Measurements from ENCODE around the gene MRPL49. TPM values are rescaled to one million over a fixed set of nuclear protein-coding genes. Genes with fewer than 3 reads are reported as not detected.

MRPL49 gene
- total and polyA plus RNA-seq, 2 of the 13 experiments (the other 11 are each of a cell fraction or from before 2014, with no cell fraction given): 39.2 to 53.3 TPM

DNA sequence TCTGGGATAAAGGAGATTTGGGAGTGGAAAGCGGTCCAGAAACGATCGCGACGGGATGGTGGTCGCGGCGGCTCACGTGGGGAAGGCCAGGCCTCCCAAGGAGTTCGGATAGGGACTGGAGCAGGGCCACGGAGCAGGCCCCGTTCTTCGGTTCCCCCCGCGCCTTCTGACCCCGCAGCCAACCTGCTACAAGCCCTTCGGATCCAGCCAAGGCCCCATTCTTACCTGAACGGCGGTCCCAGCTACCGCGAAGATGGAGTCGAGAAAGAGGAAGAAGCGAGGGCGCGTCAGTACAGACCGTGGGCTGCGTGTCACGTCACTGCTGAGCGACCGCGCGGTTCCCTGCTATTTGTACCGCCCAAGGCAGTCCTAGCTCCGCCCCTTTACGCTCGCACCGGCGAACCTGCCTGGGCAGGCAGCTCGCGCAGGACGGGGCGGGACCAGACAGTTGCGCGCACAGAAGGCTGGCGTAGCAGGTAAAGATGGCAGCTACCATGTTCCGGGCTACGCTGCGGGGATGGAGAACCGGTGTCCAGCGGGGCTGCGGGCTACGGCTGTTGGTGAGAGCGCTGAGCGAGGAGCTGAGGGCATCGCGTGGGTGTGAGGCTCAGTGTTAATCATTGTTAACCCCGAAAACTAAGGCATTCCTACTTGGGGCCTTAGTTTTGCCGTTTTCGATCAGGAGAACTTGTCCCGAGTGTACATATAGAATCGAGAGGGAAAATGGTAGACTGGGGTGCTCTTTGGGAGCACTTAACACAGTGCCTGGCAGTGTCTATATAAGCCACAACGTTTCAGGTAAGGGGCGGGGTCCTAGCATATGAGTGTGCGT is at the start of gene MRPL49, which contains the start of gene FAU (continued):
- TF ChIP-seq HOXD1 (CRISPR knock-in tag; IDR thresholded peaks at IDR 0.05) (no peak; the same call in 1 of the 2 replicates), MYPOP (CRISPR knock-in tag; IDR thresholded peaks at IDR 0.05) (no peak; the same call in 1 of the 2 replicates), CBX5 (CRISPR knock-in tag; IDR thresholded peaks at IDR 0.05; ENCODE audit: borderline replicate concordance) (no peak), EZH2 (conservative IDR thresholded peaks at IDR 0.05; ENCODE audit: low read depth, low read length) (no peak), ZNF44 (CRISPR knock-in tag; IDR thresholded peaks at IDR 0.05) (no peak), GTF3A (CRISPR knock-in tag; conservative IDR thresholded peaks at IDR 0.05) (0 out of 2 replicates have a peak, but pooled peaks have one; percentile 37), ZNF749 (CRISPR knock-in tag; IDR thresholded peaks at IDR 0.05; ENCODE audit: borderline replicate concordance) (no peak; the same call in 1 of the 2 replicates), IRF1 (CRISPR knock-in tag; IDR thresholded peaks at IDR 0.05; ENCODE audit: low read depth) (no peak), ZNF10 (CRISPR knock-in tag; IDR thresholded peaks at IDR 0.05; ENCODE audit: borderline replicate concordance, low read depth) (no peak), ZNF672 (CRISPR knock-in tag; IDR thresholded peaks at IDR 0.05) (no peak), CC2D1A (CRISPR knock-in tag; IDR thresholded peaks at IDR 0.05) (no peak), ZNF598 (CRISPR knock-in tag; IDR thresholded peaks at IDR 0.05; ENCODE audit: borderline replicate concordance) (peak; percentile 54; the same call in 1 of the 2 replicates)

All from HepG2 (cell line).